ENCODE results near the gene ADAM12. TPM values are rescaled to one million over a fixed set of nuclear protein-coding genes. Genes with fewer than 3 reads are reported as not detected.

ADAM12 gene
- total RNA-seq, 1 donor from 2014 or later: 41.7 TPM

- H3K27ac Mint-ChIP-seq (ENCODE audit: unreplicated experiment): no peak overlapping the region
- H3K4me1 Mint-ChIP-seq (ENCODE audit: unreplicated experiment): peaks cover 11% of the 10 kb centered on the region
- no peak for DNase-seq (ENCODE audit: extremely low spot score, unreplicated experiment)
- H3K4me3 Mint-ChIP-seq (ENCODE audit: unreplicated experiment): no peak overlapping the region
- H3K36me3 Mint-ChIP-seq (ENCODE audit: unreplicated experiment): no peaks in the 10 kb centered on the region
- no peaks in the 10 kb centered on the region for H3K27me3 Mint-ChIP-seq (ENCODE audit: unreplicated experiment)
- no peak for TF ChIP-seq CTCF (IDR thresholded peaks at IDR 0.05)
- H3K9me3 Mint-ChIP-seq (ENCODE audit: unreplicated experiment): no peaks in the 10 kb centered on the region
Measured at GRCh38 chr10:126417220-126417825, 29.0 kb upstream of the ADAM12 start.

- Mint-ChIP-seq H3K4me1 (ENCODE audit: unreplicated experiment) (peaks cover 8% of the 10 kb centered on the region), H3K9me3 (ENCODE audit: unreplicated experiment) (no peaks in the 10 kb centered on the region), H3K36me3 (ENCODE audit: unreplicated experiment) (no peaks in the 10 kb centered on the region), H3K27me3 (ENCODE audit: unreplicated experiment) (no peaks in the 10 kb centered on the region), H3K27ac (ENCODE audit: unreplicated experiment) (no peak overlapping the region), H3K4me3 (ENCODE audit: unreplicated experiment) (no peak overlapping the region)
- no peak for TF ChIP-seq CTCF (IDR thresholded peaks at IDR 0.05)
- no peak for DNase-seq (ENCODE audit: extremely low spot score, unreplicated experiment)
Measured at GRCh38 chr10:126409821-126410220, 21.5 kb upstream of the ADAM12 start.

- no peak for TF ChIP-seq CTCF (IDR thresholded peaks at IDR 0.05)
- Mint-ChIP-seq H3K9me3 (ENCODE audit: unreplicated experiment) (no peaks in the 10 kb centered on the region), H3K27me3 (ENCODE audit: unreplicated experiment) (no peaks in the 10 kb centered on the region), H3K36me3 (ENCODE audit: unreplicated experiment) (no peaks in the 10 kb centered on the region), H3K27ac (ENCODE audit: unreplicated experiment) (no peak overlapping the region), H3K4me1 (ENCODE audit: unreplicated experiment) (peaks cover 8% of the 10 kb centered on the region), H3K4me3 (ENCODE audit: unreplicated experiment) (no peak overlapping the region)
- DNase-seq (ENCODE audit: extremely low spot score, unreplicated experiment): no peak
Measured at GRCh38 chr10:126408953-126409641, 20.8 kb upstream of the ADAM12 start.

- no peaks in the 10 kb centered on the region for H3K36me3 Mint-ChIP-seq (ENCODE audit: unreplicated experiment)
- TF ChIP-seq CTCF (IDR thresholded peaks at IDR 0.05): no peak
- no peaks in the 10 kb centered on the region for H3K9me3 Mint-ChIP-seq (ENCODE audit: unreplicated experiment)
- H3K4me1 Mint-ChIP-seq (ENCODE audit: unreplicated experiment): peaks cover 8% of the 10 kb centered on the region
- DNase-seq (ENCODE audit: extremely low spot score, unreplicated experiment): no peak
- H3K27me3 Mint-ChIP-seq (ENCODE audit: unreplicated experiment): no peaks in the 10 kb centered on the region
- H3K27ac Mint-ChIP-seq (ENCODE audit: unreplicated experiment): no peak overlapping the region
- H3K4me3 Mint-ChIP-seq (ENCODE audit: unreplicated experiment): no peak overlapping the region
Measured at GRCh38 chr10:126407831-126408230, 19.6 kb upstream of the ADAM12 start.

GRCh38 chr10:126405239-126405775 lies 17.0 kb upstream of the ADAM12 start:
- Mint-ChIP-seq H3K27me3 (ENCODE audit: unreplicated experiment) (no peaks in the 10 kb centered on the region), H3K9me3 (ENCODE audit: unreplicated experiment) (no peaks in the 10 kb centered on the region), H3K4me1 (ENCODE audit: unreplicated experiment) (peaks cover 8% of the 10 kb centered on the region), H3K4me3 (ENCODE audit: unreplicated experiment) (no peak overlapping the region), H3K27ac (ENCODE audit: unreplicated experiment) (no peak overlapping the region), H3K36me3 (ENCODE audit: unreplicated experiment) (no peaks in the 10 kb centered on the region)
- no peak for TF ChIP-seq CTCF (IDR thresholded peaks at IDR 0.05)
- no peak for DNase-seq (ENCODE audit: extremely low spot score, unreplicated experiment)

Data from osteocyte (in vitro differentiated cells).